Jurkat, Clone E6-1 (cell line): Measurements from ENCODE around the gene SURF1. TPM values are rescaled to one million over a fixed set of nuclear protein-coding genes. Genes with fewer than 3 reads are reported as not detected.
"Not testable (repeated sequence)": the region's sequence is repeated elsewhere in the genome, so short reads cannot be mapped to it uniquely, and the experiment has no call there.

Experiments used
- DNase-seq: peaks from one replicate; pipeline ENCODE4 v3.0.0-alpha.2; 2011; ENCODE audit warnings: low read depth, low spot score
- H3K4me3 ChIP-seq: 2 replicates; pipeline ENCODE4 v1.5.1; 2011; ENCODE audit warnings: mild to moderate bottlenecking, low read length, control low read depth, moderate library complexity
- polyA plus RNA-seq: library from polyadenylated mRNA; unstranded; fragments of >200 nt; gene quantifications from one replicate; pipeline ENCODE4 v1.2.1, GENCODE V29; 2012; ENCODE audit warnings: missing spikeins; ENCODE audit not compliant: insufficient read length, insufficient read depth

Gene SURF1, protein sequence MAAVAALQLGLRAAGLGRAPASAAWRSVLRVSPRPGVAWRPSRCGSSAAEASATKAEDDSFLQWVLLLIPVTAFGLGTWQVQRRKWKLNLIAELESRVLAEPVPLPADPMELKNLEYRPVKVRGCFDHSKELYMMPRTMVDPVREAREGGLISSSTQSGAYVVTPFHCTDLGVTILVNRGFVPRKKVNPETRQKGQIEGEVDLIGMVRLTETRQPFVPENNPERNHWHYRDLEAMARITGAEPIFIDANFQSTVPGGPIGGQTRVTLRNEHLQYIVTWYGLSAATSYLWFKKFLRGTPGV
- polyA plus RNA-seq = 68.0 TPM

GRCh38 chr9:133356391-133357091 lies at the start of gene SURF1, which contains the start of gene SURF2:
TSS of gene SURF1 (minus strand) at chr9:133356487. CDS start at chr9:133356453, 34 bp downstream.
TSS of gene SURF2 (plus strand) at chr9:133356550. CDS start at chr9:133356593, 43 bp downstream.
- peak within 1 kb of the TSS; percentile 77 for H3K4me3 ChIP-seq
- peak; percentile 70 for DNase-seq

- H3K4me3 ChIP-seq = no peak overlapping the region
- DNase-seq = no peak
Measured at GRCh38 chr9:133405508-133406438, 49.5 kb upstream of the SURF1 start.

DNA sequence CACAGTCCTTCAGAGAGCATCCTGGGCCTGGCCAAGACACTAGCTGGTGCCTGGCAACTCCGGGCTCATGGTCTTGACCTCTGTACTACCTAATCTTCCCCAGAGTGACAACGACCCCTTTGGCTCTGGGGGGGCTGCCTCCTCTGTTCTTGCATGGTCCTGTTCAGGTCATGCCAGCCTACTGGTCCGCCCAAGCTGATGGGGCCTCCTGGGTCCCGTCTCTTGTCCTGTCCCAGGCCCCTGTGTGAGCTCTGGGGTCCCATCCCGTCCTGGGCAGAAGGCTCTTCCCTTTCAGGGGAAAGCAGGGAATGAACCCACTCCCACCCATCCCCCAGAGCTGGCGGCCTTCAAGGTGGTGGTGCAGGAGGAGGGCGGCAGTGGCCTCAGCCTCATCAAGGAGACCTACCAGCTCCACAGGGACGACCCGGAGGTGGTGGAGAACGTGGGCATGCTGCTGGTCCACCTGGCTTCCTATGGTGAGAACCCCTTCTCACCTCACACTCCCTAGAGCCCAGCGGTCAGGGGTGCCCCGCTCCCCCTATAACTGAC lies 48.2 kb upstream of the SURF1 start:
- H3K4me3 ChIP-seq = no peak overlapping the region
- no peak for DNase-seq

DNA sequence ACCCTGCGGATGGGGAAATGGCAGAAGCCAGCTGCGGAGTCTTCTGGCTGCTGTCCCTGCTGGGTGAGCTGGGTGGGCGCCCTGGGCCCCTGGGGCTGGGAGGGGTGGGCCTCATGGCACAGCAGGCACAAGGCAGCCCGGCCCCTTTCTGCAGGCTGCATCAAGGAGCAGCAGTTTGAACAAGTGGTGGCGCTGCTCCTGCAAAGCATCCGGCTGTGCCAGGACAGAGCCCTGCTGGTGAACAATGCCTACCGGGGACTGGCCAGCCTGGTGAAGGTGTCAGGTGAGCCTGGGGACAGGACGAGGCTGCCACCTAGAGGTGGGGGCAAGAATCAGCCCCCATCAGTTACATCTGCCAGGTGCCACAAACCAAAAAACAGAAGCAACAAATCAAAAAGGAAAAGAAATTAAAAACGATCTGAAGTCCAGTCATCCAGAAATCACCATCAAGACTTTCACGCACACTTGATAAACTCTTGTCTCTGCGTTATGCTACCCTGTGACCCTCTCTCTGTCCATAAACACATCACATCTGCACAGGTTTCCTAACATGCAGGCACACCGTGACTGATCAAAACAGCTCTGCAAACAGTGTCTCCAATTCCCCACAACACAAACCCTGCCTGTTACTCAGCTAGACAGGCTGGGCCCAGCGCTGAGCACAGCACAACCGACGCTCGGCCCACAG lies 47.6 kb upstream of the SURF1 start:
- no peak for DNase-seq
- no peak overlapping the region for H3K4me3 ChIP-seq

GRCh38 chr9:133402689-133403088 lies 46.4 kb upstream of the SURF1 start:
- H3K4me3 ChIP-seq = no peak overlapping the region
- DNase-seq = no peak

- H3K4me3 ChIP-seq = no peak overlapping the region
- DNase-seq = no peak
Measured at GRCh38 chr9:133401588-133401987, 45.3 kb upstream of the SURF1 start.

DNA sequence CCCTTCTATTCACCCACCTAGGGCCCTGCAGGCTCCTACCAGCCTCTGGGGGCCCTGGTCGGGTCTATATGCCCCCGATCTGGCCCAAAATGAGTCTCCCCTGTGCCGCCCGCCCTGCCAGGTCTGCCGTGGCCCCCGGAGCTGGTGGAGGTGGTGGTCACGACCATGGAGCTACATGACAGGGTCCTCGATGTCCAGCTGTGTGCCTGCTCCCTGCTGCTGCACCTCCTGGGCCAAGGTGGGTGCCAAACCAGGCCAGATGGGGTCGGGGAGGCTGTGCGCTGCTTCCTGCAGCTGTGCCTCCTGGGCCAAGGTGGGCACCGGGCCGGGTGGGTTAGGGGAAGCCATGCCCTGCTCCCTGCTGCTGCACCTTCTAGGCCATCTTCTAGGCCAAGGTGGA lies 44.0 kb upstream of the SURF1 start:
- DNase-seq = no peak
- H3K4me3 ChIP-seq = no peak overlapping the region

DNA sequence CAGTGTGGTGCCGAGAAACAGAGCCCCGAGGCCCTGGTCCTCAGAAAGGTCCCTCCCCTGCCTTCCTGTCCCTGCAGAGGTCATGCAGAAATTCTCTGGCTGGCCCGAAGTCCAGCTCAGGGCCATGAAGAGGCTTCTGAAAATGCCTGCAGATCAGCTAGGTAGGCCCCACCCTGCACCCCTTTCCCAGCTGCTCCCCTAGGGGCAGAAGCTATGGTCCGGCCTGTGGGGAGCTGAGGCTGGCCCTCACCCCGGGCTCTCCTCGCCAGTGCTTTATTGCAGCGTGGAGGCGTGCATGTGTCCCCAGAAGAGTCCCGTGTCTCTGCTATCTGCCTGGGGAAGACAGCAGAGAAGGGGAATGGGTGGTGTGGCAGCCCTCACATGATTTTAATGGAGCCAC lies 41.6 kb upstream of the SURF1 start:
- DNase-seq = no peak
- H3K4me3 ChIP-seq = no peak overlapping the region

- no peak for DNase-seq
- no peak overlapping the region for H3K4me3 ChIP-seq
Measured at GRCh38 chr9:133397370-133397769, 41.1 kb upstream of the SURF1 start.

DNA sequence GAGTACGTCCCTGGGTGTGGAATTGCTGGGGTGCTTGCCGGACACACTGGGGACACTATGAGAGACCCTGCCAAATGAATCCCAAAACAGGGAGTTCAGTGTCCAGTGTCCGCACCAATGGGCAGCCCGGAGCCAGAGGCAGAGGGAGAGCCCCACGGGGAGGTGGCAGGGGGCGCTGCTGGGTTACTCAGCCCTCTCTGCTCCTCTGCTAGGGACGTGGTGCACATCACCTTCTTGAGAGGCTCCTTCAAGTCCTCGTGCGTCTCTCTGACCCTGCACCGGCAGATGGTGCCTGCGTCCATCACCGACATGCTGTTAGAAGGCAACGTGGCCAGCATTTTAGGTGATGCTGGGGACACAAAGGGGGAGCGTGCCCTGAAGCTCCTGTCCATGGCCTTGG lies 40.7 kb upstream of the SURF1 start:
- H3K4me3 ChIP-seq = no peak overlapping the region
- no peak for DNase-seq

GRCh38 chr9:133394687-133395271 lies 38.5 kb upstream of the SURF1 start:
- no peak for DNase-seq
- H3K4me3 ChIP-seq = no peak overlapping the region

DNA sequence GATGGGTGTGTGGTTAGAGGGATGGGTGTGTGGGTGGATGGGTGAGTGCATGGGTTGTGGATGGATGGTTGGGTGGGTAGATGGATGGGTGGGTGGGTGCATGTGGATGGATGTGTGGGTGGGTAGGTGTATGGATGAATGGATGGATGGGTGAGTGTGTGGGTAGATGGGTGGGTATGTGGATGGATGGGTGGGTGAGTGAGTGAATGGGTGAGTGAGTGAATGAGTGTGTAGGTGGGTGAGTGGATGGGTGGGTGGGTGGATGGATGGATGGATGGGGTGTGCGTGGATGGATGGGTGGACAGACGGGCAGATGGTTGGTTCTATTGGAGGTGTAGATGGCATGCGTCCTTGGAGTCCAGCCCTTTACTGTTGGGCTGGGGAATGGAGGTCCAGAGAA lies 37.1 kb upstream of the SURF1 start:
- no peak overlapping the region for H3K4me3 ChIP-seq
- no peak for DNase-seq

DNA sequence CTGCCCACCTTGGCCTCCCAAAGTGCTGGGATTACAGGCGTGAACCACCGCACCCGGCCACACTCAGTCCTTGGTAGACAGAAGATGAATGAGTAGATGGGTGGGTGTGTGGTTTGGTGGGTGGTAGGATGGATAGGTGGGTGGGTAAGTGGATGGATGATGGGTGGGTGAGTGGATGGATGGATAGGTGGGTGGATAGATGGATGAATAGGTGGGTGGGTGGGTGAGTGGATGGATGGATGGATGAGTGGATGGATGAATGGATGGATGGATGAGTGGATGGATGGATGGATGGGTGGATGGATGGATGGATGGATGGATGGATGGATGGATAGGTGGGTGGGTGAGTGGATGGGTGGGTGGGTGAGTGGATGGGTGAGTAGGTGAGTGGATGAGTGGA lies 36.0 kb upstream of the SURF1 start:
- not testable (repeated sequence) for H3K4me3 ChIP-seq, DNase-seq

GRCh38 chr9:133391449-133391848 lies 35.2 kb upstream of the SURF1 start:
- DNase-seq, H3K4me3 ChIP-seq: not testable (repeated sequence)

DNA sequence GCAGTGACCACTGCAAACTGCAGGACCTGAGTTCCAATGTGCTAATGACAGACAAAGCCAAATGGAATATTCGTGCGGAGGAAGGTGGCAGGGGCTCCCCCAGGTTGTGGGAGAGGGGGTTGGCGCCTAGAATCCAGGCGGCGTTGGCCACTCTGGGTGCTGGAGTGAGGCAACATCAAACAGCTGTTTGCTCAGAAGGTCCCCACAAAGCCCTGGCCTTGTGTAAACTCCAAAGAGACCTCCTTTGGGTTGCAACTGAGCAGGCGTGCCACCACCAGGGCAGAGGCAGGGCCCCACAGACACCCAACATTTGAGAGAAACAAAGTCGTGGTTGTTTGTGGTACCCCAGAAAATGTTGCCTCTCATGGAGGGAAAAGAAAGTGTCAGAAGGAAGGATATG lies 34.4 kb upstream of the SURF1 start:
- DNase-seq = no peak
- H3K4me3 ChIP-seq = no peak overlapping the region

- H3K4me3 ChIP-seq = no peak overlapping the region
Measured at GRCh38 chr9:133389562-133389961, 33.3 kb upstream of the SURF1 start.

GRCh38 chr9:133389025-133389557 lies 32.8 kb upstream of the SURF1 start:
- H3K4me3 ChIP-seq = no peak overlapping the region
- no peak for DNase-seq

More at GRCh38 chr9:133389562-133389961, 33.3 kb upstream of the SURF1 start:
- DNase-seq = no peak

DNA sequence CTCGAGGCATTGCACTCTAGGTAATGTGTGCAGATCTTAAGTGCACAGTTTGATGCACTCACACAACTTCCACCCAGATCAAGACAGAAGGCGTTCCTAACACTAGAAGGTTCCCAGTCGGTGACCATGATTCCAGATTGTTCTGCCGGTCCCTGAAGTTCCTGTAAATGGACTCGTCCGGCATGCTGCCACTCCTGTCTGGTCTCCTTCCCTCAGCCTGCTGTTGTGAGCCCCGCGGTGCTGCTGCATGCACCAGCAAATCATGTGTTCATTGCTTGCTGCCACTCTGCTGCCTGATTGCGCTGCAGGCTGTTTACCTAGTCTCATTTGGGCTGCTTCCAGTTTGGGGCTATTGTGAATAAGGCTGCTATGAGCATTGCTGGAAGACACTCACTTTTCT lies 31.4 kb upstream of the SURF1 start:
- no peak for DNase-seq
- H3K4me3 ChIP-seq = no peak overlapping the region
